ENCODE measurements around the gene USP34.
A peak's percentile ranks its signal among the peaks of the same experiment; 100 is the strongest.
"Not testable (repeated sequence)": the region's sequence is repeated elsewhere in the genome, so short reads cannot be mapped to it uniquely, and the experiment has no call there.

USP34 gene

GRCh38 chr2:61470965-61471904, at the start of gene USP34:
USP34 (minus strand) TSS chr2:61471087; CDS start chr2:61470692, 395 bp downstream.
- peak; percentile 75 to 86 for DNase-seq

- no peak for DNase-seq
These were observed 49.4 kb upstream of the USP34 start for GRCh38 chr2:61520261-61520660.

- no peak for DNase-seq
These were observed 42.0 kb upstream of the USP34 start for GRCh38 chr2:61512768-61513398.

- no peak for DNase-seq
These were observed 40.1 kb upstream of the USP34 start for GRCh38 chr2:61510674-61511671.

GRCh38 chr2:61504949-61505348, 34.1 kb upstream of the USP34 start:
- no peak for DNase-seq

GRCh38 chr2:61499060-61499459, 28.2 kb upstream of the USP34 start:
- no peak for DNase-seq

GRCh38 chr2:61493523-61493942, 22.6 kb upstream of the USP34 start:
- no peak for DNase-seq

GRCh38 chr2:61492476-61492875, 21.6 kb upstream of the USP34 start:
- DNase-seq, result no peak

GRCh38 chr2:61485281-61485680, 14.4 kb upstream of the USP34 start:
- no peak for DNase-seq

GRCh38 chr2:61478086-61478485, 7.2 kb upstream of the USP34 start:
- DNase-seq, result no peak

- DNase-seq, result not testable (repeated sequence)
These were observed 6.2 kb upstream of the USP34 start for GRCh38 chr2:61476929-61477589.

GRCh38 chr2:61471905-61472805, 1.3 kb upstream of the USP34 start:
- peak in 1 of 2 experiments; percentile 38 for DNase-seq

GRCh38 chr2:61470122-61470951, 550 bp downstream of the USP34 start:
- peak; percentile 67 to 82 for DNase-seq

- DNase-seq, result peak in 1 of 2 experiments; percentile 48
These were observed 1.3 kb downstream of the USP34 start for GRCh38 chr2:61469424-61470121.

GRCh38 chr2:61468231-61468630, 2.7 kb downstream of the USP34 start:
- not testable (repeated sequence) for DNase-seq

- no peak for DNase-seq
These were observed 5.8 kb downstream of the USP34 start for GRCh38 chr2:61465045-61465444.

GRCh38 chr2:61463769-61464475, 7.0 kb downstream of the USP34 start:
- DNase-seq, result no peak

- DNase-seq, result no peak
These were observed 9.5 kb downstream of the USP34 start for GRCh38 chr2:61461404-61461803.

GRCh38 chr2:61460163-61460562, 10.7 kb downstream of the USP34 start:
- DNase-seq, result no peak
